Measurements from ENCODE around the gene MACROH2A1. TPM values are rescaled to one million over a fixed set of nuclear protein-coding genes. Genes with fewer than 3 reads are reported as not detected.

The MACROH2A1 gene
- total and polyA plus RNA-seq, 2 of the 4 experiments (the other 2 are of a cell fraction), result 122 to 126 TPM

GRCh38 chr5:135391116-135391868 is 7.7 kb downstream of the MACROH2A1 start (continued):
- TF ChIP-seq SMC3 (IDR thresholded peaks at IDR 0.05; ENCODE audit: low read depth, low read length), result no peak
- no peak for TF ChIP-seq RFX5 (IDR thresholded peaks at IDR 0.05; ENCODE audit: low read depth, low read length)

GRCh38 chr5:135388860-135389435 is 10.1 kb downstream of the MACROH2A1 start:
- H2BK20ac ChIP-seq (ENCODE audit: low read depth, low read length), result no peak overlapping the region
- no peak overlapping the region for H2BK15ac ChIP-seq (ENCODE audit: low read depth, low read length)
- ATAC-seq (ENCODE audit: low read depth) (no peak), DNase-seq (no peak)
- no peak overlapping the region for H3K9ac ChIP-seq (ENCODE audit: low read depth, low read length)
- H3K56ac ChIP-seq (ENCODE audit: extremely low read depth, insufficient read depth, low read length), result no peak overlapping the region
- H4K5ac ChIP-seq (ENCODE audit: low read depth, low read length), result no peak overlapping the region
- peaks cover 74% of the 10 kb centered on the region for H3K9me1 ChIP-seq (ENCODE audit: insufficient read depth, low read length)
- no peaks in the 10 kb centered on the region for H3K27me3 ChIP-seq (ENCODE audit: control insufficient read depth, insufficient read depth, low read length)
- 88% methylated on average over 8 of the region's 16 CpGs; no CpG with 5 or more reads in 1 of the 2 experiments for WGBS, 2 experiments (ENCODE audit: extremely low coverage in 2 of 2, insufficient read length in 1 of 2)
- H4K20me1 ChIP-seq (ENCODE audit: insufficient read depth, low read length), result peaks cover 75% of the 10 kb centered on the region
- in situ Hi-C loops (cut with MboI; ENCODE audit: low sequenced_read_pairs), result no loop called here
- no peak overlapping the region for H2BK5ac ChIP-seq (ENCODE audit: low read depth, low read length, poor library complexity, severe bottlenecking)
- no TSS peak for BruUV-seq (replicated peaks)
- no peak overlapping the region for H3K27ac ChIP-seq (ENCODE audit: insufficient read depth, low read length)
- peaks cover 57 to 95% of the 10 kb centered on the region in 2 experiments for H3K79me1 ChIP-seq (ENCODE audit: low read depth in 1 of 2, low read length in 2 of 2)
- H3K23ac ChIP-seq (ENCODE audit: low read depth, low read length), result no peak overlapping the region
- H3K4me3 ChIP-seq (ENCODE audit: insufficient read depth, low read depth, low read length), result no peak overlapping the region
- CTCF ChIA-PET, result no interaction called here
- peaks cover 54% of the 10 kb centered on the region for H3K4me1 ChIP-seq (ENCODE audit: control insufficient read depth, insufficient read depth, low read length)
- dilution Hi-C loops (cut with HindIII; ENCODE audit: low sequenced_read_pairs, unreplicated experiment), result no loop called here
- H2AK9ac ChIP-seq (replicated peaks; ENCODE audit: low read depth, low read length, poor library complexity), result no peak overlapping the region
- H3K14ac ChIP-seq (replicated peaks; ENCODE audit: low read depth, low read length), result no peak overlapping the region
- intact Hi-C loops (cut with micrococcal nuclease), result no loop called here
- POLR2A ChIA-PET (ENCODE audit: unreplicated experiment), result no interaction called here
- H3K36me3 ChIP-seq (ENCODE audit: control insufficient read depth, insufficient read depth, low read length), result peaks cover 39% of the 10 kb centered on the region
- H4K91ac ChIP-seq (ENCODE audit: insufficient read depth, low read depth, low read length), result no peak overlapping the region
- H2AK5ac ChIP-seq (ENCODE audit: low read depth, low read length), result no peak overlapping the region
- no peak overlapping the region for H4K8ac ChIP-seq (ENCODE audit: low read depth in 2 of 2, low read length in 2 of 2)
- H3K4me2 ChIP-seq (ENCODE audit: low read depth, low read length), result no peak overlapping the region
- H2BK120ac ChIP-seq (ENCODE audit: low read depth, low read length), result no peak overlapping the region
- no peak overlapping the region for H3K4ac ChIP-seq (ENCODE audit: low read depth, low read length)
- no peaks in the 10 kb centered on the region for H3K9me3 ChIP-seq (ENCODE audit: control insufficient read depth, insufficient read depth, low read length)
- no peak overlapping the region for H2AFZ ChIP-seq (replicated peaks; ENCODE audit: low read length, poor library complexity)
- TF ChIP-seq RCOR1 (IDR thresholded peaks at IDR 0.05; ENCODE audit: insufficient replicate concordance, low read length) (no peak), POLR2A (IDR thresholded peaks at IDR 0.05; ENCODE audit: low read depth, low read length) (no peak), CTCF (conservative IDR thresholded peaks at IDR 0.05; ENCODE audit: low read depth, low read length) (no peak), MXI1 (IDR thresholded peaks at IDR 0.05; ENCODE audit: borderline replicate concordance, low read depth, low read length) (no peak), CHD1 (IDR thresholded peaks at IDR 0.05; ENCODE audit: low read depth, low read length) (no peak)
- no peak overlapping the region for H3K18ac ChIP-seq (ENCODE audit: low read depth, low read length)

Data from IMR-90 (cell line).